HG02763 (cell line): ENCODE results near the gene EGR2.

Experiments
- ATAC-seq: cut with Tn5 transposase; IDR thresholded peaks from one replicate; pipeline ENCODE4 v1.9.1; 2021; ENCODE audit warnings: mild to moderate bottlenecking, moderate library complexity; ENCODE audit not compliant: unreplicated experiment

EGR2 gene

GRCh38 chr10:62818426-62819011 lies 2.4 kb upstream of the EGR2 start:
- no peak for ATAC-seq

GRCh38 chr10:62817766-62818425 lies 1.7 kb upstream of the EGR2 start:
- ATAC-seq: peak; percentile 26

- ATAC-seq: no peak
Observed at GRCh38 chr10:62817121-62817765, 1.1 kb upstream of the EGR2 start.

GRCh38 chr10:62816076-62816330 lies 163 bp downstream of the EGR2 start:
- no peak for ATAC-seq

GRCh38 chr10:62815381-62816075 lies 638 bp downstream of the EGR2 start:
- ATAC-seq: no peak

GRCh38 chr10:62814756-62815380 lies 1.3 kb downstream of the EGR2 start:
- ATAC-seq: no peak

- ATAC-seq: no peak
Observed at GRCh38 chr10:62813981-62814380, 2.2 kb downstream of the EGR2 start.

- ATAC-seq: no peak
Observed at GRCh38 chr10:62813453-62813852, 2.7 kb downstream of the EGR2 start.

- ATAC-seq: no peak
Observed at GRCh38 chr10:62812672-62813439, 3.3 kb downstream of the EGR2 start.

- peak; percentile 39 for ATAC-seq
Observed at GRCh38 chr10:62811159-62811875, 4.8 kb downstream of the EGR2 start.

GRCh38 chr10:62810156-62810902 lies 5.8 kb downstream of the EGR2 start:
- no peak for ATAC-seq

GRCh38 chr10:62806251-62806650 lies 9.9 kb downstream of the EGR2 start:
- no peak for ATAC-seq

GRCh38 chr10:62805231-62806099 lies 10.7 kb downstream of the EGR2 start:
- ATAC-seq: peak; percentile 17

- peak; percentile 84 for ATAC-seq
Observed at GRCh38 chr10:62804356-62805230, 11.6 kb downstream of the EGR2 start, which contains the start of gene ADO. Gene ADO, plus strand, starts transcription at chr10:62804720. Its CDS starts 340 bp downstream, at chr10:62805060.

- peak; percentile 1 for ATAC-seq
Observed at GRCh38 chr10:62803724-62804355, 12.3 kb downstream of the EGR2 start.

GRCh38 chr10:62801871-62802270 lies 14.3 kb downstream of the EGR2 start:
- ATAC-seq: no peak

- ATAC-seq: no peak
Observed at GRCh38 chr10:62796896-62797295, 19.3 kb downstream of the EGR2 start.
